ENCODE data around the gene MICA. TPM values are rescaled to one million over a fixed set of nuclear protein-coding genes. Genes with fewer than 3 reads are reported as not detected.

MICA gene
- total RNA-seq, 2 experiments from 2014 or later, result 10.6 to 14.0 TPM

- no peak for DNase-seq
- ChIA-PET CTCF (no interaction called here), POLR2A (no interaction called here)
- no peaks in the 10 kb centered on the region for H3K27me3 ChIP-seq (ENCODE audit: control insufficient read depth in 1 of 2, insufficient read depth in 2 of 2, low read length in 2 of 2)
- no peaks in the 10 kb centered on the region for H3K9me3 ChIP-seq (ENCODE audit: control insufficient read depth in 1 of 2, insufficient read depth in 1 of 2, low read length in 2 of 2)
- Mint-ChIP-seq H3K4me3 (no peak overlapping the region), H3K36me3 (ENCODE audit: low read depth) (peaks cover 56% of the 10 kb centered on the region), H3K9me3 (no peaks in the 10 kb centered on the region), H3K4me1 (ENCODE audit: low read depth) (peaks cover 3% of the 10 kb centered on the region), H3K27me3 (no peaks in the 10 kb centered on the region), H3K27ac (no peak overlapping the region)
- no peak overlapping the region for H3K4me3 ChIP-seq (ENCODE audit: low read length)
- no peak overlapping the region for H3K27ac ChIP-seq (ENCODE audit: low read depth in 1 of 2, low read length in 2 of 2)
- H3K36me3 ChIP-seq (ENCODE audit: insufficient read depth, low read length), result peaks cover 47% of the 10 kb centered on the region
- no peak for ATAC-seq (ENCODE audit: poor library complexity)
- H3K4me1 ChIP-seq (ENCODE audit: insufficient read depth, low read length), result no peaks in the 10 kb centered on the region
- intact Hi-C loops (cut with DNase I, micrococcal nuclease), result loop anchor here in 1 of 2 experiments (5.0 kb wide), 1 partner anchor 1246 kb away; no protein-coding TSS in a partner anchor
- TF ChIP-seq CTCF (IDR thresholded peaks at IDR 0.05), result no peak
Observed at GRCh38 chr6:31416394-31417014, 13.1 kb downstream of the MICA start.

GRCh38 chr6:31418251-31418650, 14.9 kb downstream of the MICA start:
- POLR2A ChIA-PET, result no interaction called here
- ATAC-seq (ENCODE audit: poor library complexity) (no peak), DNase-seq (no peak)
- no peak for TF ChIP-seq CTCF (IDR thresholded peaks at IDR 0.05)
- no peaks in the 10 kb centered on the region for H3K27me3 Mint-ChIP-seq
- Histone ChIP-seq H3K4me1 (ENCODE audit: insufficient read depth, low read length) (no peaks in the 10 kb centered on the region), H3K4me3 (ENCODE audit: low read length) (no peak overlapping the region), H3K27me3 (ENCODE audit: control insufficient read depth in 1 of 2, insufficient read depth in 2 of 2, low read length in 2 of 2) (no peaks in the 10 kb centered on the region), H3K27ac (ENCODE audit: low read depth in 1 of 2, low read length in 2 of 2) (no peak overlapping the region), H3K9me3 (ENCODE audit: control insufficient read depth in 1 of 2, insufficient read depth in 1 of 2, low read length in 2 of 2) (no peaks in the 10 kb centered on the region), H3K36me3 (ENCODE audit: insufficient read depth, low read length) (peaks cover 29% of the 10 kb centered on the region)
- no peak overlapping the region for H3K27ac Mint-ChIP-seq
- H3K4me3 Mint-ChIP-seq, result no peak overlapping the region
- H3K9me3 Mint-ChIP-seq, result no peaks in the 10 kb centered on the region
- peaks cover 14% of the 10 kb centered on the region for H3K4me1 Mint-ChIP-seq (ENCODE audit: low read depth)
- CTCF ChIA-PET, result no interaction called here
- intact Hi-C loops (cut with DNase I, micrococcal nuclease), result loop anchor here in 1 of 2 experiments (5.0 kb wide), 1 partner anchor 1244 kb away; no protein-coding TSS in a partner anchor
- H3K36me3 Mint-ChIP-seq (ENCODE audit: low read depth), result peaks cover 42% of the 10 kb centered on the region

GRCh38 chr6:31419842-31420241, 16.4 kb downstream of the MICA start:
- H3K27me3 ChIP-seq (ENCODE audit: control insufficient read depth in 1 of 2, insufficient read depth in 2 of 2, low read length in 2 of 2), result no peaks in the 10 kb centered on the region
- intact Hi-C loops (cut with DNase I, micrococcal nuclease), result loop anchor here in 1 of 2 experiments (2.0 to 5.0 kb wide), 2 partner anchors 17 to 1242 kb away; partner anchors contain the start of gene MICA
- DNase-seq (no peak), ATAC-seq (ENCODE audit: poor library complexity) (no peak)
- H3K9me3 ChIP-seq (ENCODE audit: control insufficient read depth in 1 of 2, insufficient read depth in 1 of 2, low read length in 2 of 2), result no peaks in the 10 kb centered on the region
- H3K27ac Mint-ChIP-seq, result no peak overlapping the region
- CTCF ChIA-PET, result no interaction called here
- H3K27ac ChIP-seq (ENCODE audit: low read depth in 1 of 2, low read length in 2 of 2), result no peak overlapping the region
- no peak overlapping the region for H3K4me3 ChIP-seq (ENCODE audit: low read length)
- POLR2A ChIA-PET, result no interaction called here
- peaks cover 15% of the 10 kb centered on the region for H3K36me3 ChIP-seq (ENCODE audit: insufficient read depth, low read length)
- no peak overlapping the region for H3K4me3 Mint-ChIP-seq
- peaks cover 14% of the 10 kb centered on the region for H3K4me1 Mint-ChIP-seq (ENCODE audit: low read depth)
- no peaks in the 10 kb centered on the region for H3K4me1 ChIP-seq (ENCODE audit: insufficient read depth, low read length)
- TF ChIP-seq CTCF (IDR thresholded peaks at IDR 0.05), result no peak
- peaks cover 26% of the 10 kb centered on the region for H3K36me3 Mint-ChIP-seq (ENCODE audit: low read depth)
- no peaks in the 10 kb centered on the region for H3K27me3 Mint-ChIP-seq
- no peaks in the 10 kb centered on the region for H3K9me3 Mint-ChIP-seq

Data from CD4-positive, alpha-beta T cell (primary cell).